Neural progenitor cell (in vitro differentiated cells): ENCODE measurements around the gene MFSD12.

Experiments
- EZH2 ChIP-seq: fragments of 200-600 bp; sonication (generic); IDR thresholded peaks from 2 replicates; pipeline ENCODE4 v1.6.1; 2017; ENCODE audit warnings: antibody characterized with exemption, mild to moderate bottlenecking, moderate library complexity
- EZH2phosphoT487 ChIP-seq: fragments of 200-600 bp; sonication (generic); IDR thresholded peaks from 2 replicates; pipeline ENCODE4 v1.6.1; 2017; ENCODE audit warnings: antibody characterized with exemption
- TF ChIP-seq, protein P1 (sequence below): fragments of 200-600 bp; sonication (generic); IDR thresholded peaks from 2 replicates; pipeline ENCODE4 v1.5.1; 2017; ENCODE audit warnings: antibody characterized with exemption, mild to moderate bottlenecking

DNA sequence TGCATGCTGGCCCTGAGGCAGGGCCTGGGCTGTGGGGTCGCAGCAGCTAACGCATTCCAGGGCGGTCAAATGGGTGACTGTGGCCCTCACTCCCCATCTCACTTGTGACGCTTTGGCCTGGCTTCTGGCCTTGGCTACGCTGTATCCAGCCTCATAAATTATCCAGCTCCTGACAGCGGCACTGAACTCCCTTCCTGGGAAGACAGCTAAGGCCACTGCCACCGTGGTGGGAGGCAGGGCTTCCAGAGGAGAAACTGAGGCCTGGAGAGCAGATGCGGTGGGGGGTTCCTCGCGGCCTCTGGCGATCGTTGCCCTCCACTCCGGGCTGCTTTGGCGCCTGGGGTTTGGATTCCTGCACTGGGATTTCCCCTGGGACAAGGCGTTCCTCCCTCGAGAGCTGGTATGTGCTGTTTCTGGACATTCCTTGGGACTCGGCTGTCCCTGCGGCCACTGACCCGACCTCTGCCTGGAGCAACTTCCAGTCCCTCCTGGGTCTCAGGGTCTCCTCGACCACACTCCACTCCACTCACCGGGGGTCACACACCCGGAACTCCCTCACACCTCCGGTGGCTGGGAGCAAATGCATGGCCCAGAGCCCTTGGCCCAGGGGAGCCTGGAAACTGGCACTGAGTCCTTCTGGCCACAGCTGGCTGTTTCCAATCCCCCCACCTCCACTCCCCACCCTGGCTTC lies 45.9 kb upstream of the MFSD12 start:
- TF ChIP-seq, protein P1, sequence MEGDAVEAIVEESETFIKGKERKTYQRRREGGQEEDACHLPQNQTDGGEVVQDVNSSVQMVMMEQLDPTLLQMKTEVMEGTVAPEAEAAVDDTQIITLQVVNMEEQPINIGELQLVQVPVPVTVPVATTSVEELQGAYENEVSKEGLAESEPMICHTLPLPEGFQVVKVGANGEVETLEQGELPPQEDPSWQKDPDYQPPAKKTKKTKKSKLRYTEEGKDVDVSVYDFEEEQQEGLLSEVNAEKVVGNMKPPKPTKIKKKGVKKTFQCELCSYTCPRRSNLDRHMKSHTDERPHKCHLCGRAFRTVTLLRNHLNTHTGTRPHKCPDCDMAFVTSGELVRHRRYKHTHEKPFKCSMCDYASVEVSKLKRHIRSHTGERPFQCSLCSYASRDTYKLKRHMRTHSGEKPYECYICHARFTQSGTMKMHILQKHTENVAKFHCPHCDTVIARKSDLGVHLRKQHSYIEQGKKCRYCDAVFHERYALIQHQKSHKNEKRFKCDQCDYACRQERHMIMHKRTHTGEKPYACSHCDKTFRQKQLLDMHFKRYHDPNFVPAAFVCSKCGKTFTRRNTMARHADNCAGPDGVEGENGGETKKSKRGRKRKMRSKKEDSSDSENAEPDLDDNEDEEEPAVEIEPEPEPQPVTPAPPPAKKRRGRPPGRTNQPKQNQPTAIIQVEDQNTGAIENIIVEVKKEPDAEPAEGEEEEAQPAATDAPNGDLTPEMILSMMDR = no peak
- no peak for TF ChIP-seq EZH2
- TF ChIP-seq EZH2phosphoT487 = no peak
